HPDE6-E6E7 (cell line): ENCODE results near the gene SEPTIN2.
"Not testable (repeated sequence)": the region's sequence is repeated elsewhere in the genome, so short reads cannot be mapped to it uniquely, and the experiment has no call there.

Source experiments
- DNase-seq: peaks from one replicate; pipeline ENCODE4 v3.0.0; 2011; ENCODE audit warnings: missing footprints; ENCODE audit errors: extremely low spot score

SEPTIN2 gene

DNA sequence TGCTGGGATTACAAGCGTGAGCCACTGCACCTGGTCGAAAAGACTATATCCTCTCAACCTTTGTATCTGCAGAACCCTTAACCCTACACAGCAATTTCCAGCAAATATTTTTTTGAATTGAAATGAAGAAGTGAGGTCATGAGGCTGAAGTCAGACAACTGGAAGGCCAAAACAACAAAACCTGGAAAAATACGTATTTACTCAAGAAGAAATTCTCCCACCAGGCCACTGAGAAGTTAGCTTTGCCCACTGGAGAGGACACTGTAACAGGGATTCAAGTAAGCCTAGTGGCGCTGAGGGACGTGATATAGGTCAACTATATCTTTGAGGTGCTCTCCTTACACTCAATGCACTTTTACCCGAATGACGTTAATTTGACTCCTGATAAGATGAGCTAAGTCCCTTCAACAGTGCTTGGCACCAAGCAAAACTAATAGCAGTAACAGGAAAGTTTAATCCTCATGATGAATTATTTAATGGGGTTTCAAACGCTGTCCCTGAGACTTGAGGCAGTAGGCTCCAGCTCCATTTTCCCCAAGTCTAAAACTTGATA lies 2.1 kb upstream of the SEPTIN2 start:
- DNase-seq: no peak

DNA sequence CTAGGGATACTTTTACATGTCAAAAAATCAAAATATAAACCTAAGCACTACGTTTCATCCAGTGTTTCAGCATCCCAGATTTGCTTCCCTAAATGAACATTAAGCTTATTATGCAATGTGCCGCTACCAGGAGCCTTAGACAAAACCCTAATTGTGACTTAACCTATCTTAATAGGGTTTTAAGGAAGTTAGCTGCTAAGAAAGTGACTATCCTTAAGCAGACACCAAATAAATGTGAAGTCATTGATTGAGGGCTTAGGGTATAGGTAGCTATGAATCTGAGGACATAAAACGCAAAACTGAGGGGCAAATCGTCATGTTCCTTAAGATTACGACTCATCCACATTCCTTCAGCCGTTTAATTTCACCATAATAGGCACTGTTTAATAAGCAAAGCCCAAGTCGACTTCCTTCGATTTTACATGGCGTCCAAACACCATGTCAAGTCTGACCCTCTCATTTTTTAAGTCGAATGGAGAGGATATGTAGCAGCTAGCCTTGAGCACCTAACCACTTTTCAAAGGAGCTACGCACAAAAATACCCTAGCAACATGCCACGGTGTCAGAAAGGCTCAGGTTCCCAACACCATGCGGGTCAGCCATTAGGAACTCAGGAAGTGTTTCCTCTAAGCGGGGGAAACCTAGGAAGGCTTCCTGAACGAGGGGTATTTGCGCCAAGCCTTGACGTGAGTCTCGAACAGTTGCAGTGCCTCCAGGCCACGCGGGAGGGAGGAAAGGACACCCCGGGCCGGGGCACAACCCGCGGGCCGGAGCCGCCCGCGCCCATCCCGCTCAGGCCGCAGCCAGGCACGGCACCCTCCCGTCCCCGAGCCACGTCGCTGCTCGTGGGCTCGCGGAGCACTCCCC lies 1.3 kb upstream of the SEPTIN2 start:
- DNase-seq: no peak

DNA sequence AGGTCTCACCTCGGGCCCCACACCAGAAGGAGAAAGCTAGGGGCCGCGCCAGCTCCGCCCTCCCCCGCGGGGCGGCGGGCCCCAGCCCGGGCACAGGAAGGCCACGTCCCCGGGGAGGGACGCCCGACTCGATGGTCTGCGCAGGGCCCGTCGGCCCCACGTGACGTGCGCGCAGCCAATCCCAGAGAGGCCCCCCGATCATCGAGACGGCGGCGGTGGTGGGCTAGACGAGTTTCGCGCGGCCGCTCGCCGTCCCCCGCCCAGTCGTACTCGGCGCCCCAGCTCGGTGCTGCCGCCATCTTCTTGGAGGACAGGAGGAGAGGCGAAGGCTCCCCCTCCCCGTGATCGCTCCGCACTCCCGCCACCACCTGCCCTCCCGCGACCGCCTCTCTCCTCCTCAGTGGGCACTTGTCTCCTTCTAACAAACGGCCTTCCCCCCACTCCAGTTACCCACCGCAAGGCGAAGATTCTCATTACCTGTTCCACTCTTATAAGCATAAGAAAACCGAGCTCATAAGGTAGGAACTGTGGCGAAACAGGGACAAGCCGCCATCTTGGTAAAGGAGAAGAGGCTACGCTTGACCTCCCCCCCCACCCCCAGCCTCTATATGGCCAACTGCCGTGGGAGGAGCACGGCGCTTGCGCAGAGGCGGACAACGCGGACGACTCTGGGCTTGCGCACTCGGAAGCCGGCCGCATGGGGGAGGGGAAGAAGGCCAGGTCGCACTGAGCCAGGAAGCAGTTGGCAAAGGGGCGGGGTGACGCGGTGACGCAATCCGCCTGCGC lies 439 bp upstream of the SEPTIN2 start, which contains the start of gene HDLBP:
HDLBP (minus strand) TSS at position 580 of the 786 bp plus-strand sequence. CDS start 48,803 bp downstream, outside the sequence.
- peak; percentile 97 for DNase-seq

DNA sequence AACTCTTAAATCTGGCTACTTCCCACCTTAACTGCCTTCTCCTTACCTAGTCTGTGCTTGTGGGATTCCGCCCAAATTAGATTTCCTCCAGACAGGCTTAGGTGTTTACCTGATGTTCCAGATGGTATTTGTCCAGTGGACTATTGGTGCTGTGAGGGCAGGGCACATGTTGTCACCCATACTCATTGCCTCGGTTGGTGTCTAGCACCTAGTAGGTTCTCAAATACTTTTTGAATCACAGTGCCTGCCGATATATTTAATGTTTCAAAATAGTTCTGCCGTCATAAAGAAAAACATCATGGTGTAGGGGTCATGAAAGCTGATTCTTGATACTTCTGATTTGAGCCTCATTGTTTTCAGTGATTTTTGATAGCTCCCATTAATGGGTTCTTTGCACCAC lies 1.1 kb downstream of the SEPTIN2 start:
- DNase-seq: no peak

DNA sequence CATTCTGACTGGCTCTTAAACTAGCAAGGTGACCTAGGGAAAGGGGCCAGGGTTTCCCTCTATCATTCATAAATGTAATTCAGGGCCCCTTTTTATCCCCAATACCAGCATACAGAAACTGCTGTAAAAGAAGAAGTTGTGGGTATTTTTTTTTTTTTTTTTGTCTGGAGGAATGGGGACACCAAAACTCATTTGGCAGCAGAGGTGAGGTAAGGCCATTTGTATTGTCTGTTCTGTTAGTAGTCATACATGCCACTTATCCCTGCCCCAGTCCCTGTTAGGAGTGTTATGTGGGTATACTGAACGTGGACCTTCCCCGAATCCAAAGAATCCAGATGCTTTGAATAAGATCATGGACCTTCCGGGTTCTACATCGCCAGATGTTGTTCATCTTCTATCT lies 1.7 kb downstream of the SEPTIN2 start:
- no peak for DNase-seq

DNA sequence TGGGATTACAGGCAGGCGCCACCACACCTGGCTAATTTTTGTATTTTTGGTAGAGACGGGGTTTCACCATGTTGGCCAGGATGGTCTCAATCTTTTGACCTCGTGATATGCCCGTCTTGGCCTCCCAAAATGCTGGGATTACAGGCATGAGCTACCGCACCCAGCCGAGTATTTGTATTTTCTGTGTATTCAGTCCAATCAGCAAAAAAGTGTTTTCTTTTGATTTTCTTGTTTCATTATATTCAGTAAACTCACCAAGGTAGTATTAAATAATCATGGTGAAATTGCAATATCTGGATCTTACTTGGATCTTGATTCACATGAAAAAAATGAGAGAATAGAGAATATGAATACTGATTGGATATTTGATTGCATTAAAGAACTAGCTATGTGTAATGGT lies 3.1 kb downstream of the SEPTIN2 start:
- not testable (repeated sequence) for DNase-seq

DNA sequence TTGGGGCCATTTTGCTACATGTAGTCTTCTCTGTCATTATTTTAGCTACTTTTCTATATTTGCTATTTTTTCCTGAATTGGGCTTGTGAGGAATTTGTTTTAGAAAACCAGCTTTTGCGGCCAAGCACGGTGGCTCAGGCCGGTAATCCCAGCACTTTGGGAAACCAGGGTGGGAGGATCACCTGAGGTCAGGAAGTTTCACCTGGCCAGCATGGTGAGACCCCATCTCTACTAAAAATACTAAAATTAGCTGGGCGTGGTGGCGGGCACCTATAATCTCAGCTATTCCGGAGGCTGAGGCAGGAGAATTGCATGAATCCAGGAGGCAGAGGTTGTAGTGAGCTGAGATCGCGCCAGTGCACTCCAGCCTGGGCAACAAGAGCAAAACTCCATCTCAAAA lies 4.7 kb downstream of the SEPTIN2 start:
- DNase-seq: no peak

DNA sequence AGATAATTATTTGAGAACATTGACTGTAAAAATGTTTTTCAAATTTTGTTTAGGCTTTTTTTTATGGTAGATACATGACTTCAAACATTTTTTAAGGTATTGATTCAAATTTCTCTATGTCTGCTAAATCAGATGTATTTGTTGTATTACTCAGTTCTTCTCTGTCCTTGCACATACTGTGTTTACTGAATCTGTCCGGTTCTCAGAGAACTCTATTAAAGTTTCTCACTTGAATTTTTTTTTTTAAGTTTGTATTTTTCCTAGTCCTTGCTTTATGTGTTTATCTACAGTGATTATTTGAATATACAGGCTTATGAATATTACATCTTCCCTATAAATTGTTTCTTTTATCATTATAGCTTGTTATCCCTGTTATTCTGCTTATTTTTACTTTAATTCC lies 5.3 kb downstream of the SEPTIN2 start:
- DNase-seq: no peak

DNA sequence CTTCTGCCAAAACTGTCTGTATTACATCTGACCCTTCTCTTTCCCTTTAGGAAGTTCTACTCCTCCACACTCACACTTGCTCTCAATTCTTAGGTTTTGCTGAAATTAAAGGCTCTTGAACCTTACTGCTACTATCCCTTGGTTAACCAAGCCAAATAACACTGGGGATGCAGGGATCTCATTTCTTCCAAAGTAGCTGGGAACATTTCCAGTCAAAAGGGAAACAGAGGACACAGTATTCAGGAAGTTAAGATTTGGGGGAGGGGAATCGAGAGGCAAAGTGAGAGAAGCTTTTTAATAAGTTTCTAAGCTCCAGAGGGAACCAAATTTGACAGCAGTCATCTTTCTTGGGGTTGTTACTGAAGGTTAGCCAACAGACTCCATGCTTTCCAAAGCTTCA lies 6.2 kb downstream of the SEPTIN2 start:
- no peak for DNase-seq

DNA sequence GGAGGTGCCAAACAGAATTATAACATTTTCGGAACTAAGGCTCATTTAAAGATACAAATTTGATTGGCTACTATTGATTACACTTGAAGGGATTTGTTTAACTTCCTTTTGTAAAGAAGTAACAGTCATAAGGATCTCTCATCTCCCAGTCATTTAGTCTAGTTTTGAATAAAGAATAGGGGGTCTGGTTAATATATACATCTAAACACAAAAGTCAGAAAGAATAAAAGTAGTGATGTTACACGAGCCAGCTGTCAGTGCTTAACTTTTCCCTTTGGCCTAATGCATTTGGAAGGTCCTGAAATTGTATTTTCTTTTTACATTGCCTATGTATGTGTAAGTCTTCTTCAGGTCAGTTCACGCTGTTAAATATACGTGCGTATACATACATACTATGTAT lies 8.1 kb downstream of the SEPTIN2 start:
- no peak for DNase-seq

DNA sequence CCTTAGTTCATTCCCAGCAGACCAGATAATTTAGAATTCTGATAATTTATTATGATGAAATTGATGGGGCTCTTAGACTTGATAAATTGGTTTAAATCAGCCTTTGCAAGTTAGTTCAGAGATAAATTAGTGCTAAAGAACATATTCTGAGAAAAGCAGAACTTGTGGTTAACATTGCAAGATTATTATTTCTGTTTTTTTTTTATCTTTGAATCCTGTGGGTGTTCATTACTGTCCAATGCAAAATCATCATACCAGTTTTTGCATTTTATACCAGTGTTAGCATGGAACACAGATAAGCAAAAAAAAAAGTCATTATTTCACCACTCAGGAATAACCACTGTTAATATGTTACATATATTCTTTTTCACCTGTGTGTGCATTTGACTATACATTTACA lies 9.1 kb downstream of the SEPTIN2 start:
- DNase-seq: no peak

DNA sequence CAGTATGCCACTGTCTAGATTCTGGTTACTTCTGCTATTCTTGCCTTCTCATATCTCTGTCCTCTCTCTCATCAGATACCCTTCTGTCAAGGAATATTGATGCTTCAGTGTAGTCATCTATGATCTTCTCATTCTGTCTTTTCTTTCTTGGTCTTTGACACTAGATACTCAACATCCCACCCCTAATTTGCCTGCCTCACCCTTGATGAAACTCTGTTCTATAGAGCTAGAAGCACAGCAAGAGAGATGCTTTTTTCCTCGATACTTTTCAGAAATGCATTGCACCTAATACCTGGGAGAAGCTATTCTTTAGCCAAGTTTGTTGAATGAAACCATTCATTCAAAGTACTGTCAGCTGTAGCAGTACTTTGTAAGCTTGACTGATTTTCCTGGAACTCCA lies 9.5 kb downstream of the SEPTIN2 start:
- DNase-seq: no peak

DNA sequence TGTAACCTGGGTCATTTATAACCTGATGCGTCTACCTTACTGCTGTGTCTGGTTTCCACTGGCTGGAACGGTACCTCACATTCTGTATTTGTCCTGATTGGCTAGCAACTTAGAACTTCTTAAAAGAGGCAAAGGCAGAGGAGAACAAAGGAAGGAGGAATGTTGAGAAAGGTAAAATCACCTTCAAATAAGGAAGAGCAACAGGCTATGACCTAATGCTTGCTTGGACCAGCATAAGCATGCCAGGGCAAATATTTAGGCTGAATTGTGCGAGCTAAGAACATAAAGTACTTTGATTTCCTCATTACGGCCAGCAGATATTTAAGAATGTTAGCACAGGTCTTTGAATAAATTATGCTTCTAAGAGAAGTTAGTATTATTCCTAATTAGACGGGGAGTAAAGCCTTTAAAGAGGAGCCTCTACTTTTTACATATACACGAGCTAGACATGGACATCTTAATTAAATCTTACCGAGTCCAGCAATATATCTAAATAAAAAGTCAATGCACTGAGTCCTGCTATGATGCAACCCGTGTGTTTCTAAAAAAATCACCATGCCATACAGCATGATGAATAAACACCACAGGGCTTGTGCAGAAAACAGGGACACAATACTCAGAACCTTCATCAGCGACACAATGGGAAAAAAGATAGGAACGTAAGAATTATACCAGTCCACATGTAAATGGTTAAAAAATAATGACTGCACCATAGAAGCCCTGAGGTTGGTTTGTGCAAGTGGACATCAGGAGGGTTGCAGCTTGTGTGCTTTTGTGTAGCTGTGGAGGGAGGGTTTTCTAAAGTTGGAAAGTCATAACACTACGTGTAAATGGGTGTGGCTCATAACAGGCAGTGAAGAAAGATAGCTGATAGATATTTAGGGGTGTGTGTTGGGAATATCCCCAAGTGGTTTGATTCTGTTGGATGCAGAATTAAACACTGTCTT lies 14.2 kb downstream of the SEPTIN2 start:
- no peak for DNase-seq

DNA sequence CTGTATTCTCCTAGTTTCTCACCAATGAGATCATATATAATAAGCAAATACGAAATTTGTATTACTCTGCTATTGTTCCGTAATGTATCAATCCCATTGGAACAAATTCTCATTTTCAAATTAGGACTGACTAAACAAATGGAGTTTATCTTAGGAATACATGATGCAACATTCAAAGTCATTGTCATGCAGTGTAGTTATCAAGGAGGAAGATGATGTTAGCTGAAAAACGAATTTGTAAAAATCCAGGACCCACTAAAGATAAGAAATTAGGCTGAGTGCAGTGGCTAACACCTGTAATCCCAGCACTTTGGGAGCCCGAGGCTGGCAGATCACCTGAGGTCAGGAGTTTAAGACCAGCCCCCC lies 14.9 kb downstream of the SEPTIN2 start:
- DNase-seq: no peak

DNA sequence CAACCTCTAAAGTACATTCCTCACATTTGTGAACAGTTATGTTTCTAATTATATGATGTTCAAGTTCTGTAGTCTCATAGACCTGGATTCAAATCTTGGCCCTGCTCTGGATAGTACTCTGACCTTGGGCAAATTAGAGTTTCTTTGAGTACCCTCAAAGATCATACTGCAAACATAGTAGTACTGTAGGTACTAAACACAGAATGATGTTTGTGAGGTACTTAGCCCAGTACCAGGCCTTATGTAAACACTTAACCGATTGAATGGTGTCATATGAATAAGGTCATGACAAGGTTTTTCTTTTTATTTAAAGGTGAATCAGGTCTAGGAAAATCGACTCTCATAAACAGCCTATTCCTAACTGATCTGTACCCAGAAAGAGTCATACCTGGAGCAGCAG lies 19.1 kb downstream of the SEPTIN2 start:
- DNase-seq: no peak

DNA sequence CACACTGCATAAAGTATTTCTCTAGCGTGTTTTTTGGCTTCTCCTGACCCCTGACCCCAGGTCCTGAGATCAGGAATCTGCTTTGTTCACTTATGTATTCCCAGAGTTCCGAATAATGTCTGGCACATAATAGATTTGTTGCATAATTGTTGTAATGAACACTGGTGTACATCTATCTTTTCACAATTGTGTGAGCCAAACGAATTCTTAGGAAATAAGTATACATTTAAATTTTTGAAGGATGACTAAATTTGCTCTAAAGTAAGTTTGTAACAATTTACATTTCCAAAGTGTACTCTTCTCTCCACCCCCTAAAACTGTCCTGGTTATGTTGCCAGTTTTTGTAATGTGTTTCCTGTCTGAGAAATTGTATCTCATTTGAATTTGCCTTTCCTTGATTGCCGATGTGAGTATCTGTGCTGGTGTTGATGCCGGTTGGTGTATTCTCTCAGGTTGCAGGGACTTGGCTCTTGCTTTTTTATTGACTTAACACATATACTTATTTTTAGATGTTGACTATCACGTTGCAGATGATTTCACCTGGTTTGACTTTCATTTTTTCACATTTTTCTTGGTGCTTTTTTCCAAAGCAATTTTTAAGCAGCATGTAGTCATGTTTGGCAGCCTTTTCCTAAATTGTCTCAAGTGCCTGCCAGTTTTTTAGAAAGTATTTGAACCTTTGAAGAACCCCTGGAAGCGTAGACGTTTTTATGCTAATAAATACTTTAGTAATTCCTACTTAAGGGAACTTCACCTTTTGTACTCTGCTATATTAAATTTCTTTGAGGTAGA lies 24.3 kb downstream of the SEPTIN2 start:
- no peak for DNase-seq

DNA sequence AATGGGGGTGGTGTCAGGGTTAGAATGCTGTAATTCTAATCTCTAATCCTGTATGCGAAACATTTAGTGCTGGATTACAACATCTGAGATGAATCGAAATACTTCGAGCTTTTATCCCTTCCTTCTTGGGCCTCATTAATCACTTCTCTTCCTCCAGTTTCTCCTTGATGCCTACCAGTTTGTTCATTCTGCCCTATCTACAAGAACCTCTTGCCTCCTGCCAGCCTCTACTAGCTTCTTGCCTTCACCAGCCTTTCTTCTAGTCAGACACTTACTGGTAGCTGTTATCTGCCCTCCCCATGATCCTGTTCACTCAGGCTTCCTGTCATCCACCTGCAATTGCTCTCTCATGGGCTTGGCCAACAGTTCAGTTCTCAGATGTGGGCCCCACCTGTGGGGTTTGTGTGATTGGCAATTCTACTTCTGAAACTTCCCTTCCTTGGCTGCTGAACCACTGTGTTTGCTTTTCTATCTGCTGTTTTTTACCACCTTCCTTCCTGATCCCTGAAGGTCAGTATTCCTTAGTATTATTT lies 25.0 kb downstream of the SEPTIN2 start:
- DNase-seq: no peak

DNA sequence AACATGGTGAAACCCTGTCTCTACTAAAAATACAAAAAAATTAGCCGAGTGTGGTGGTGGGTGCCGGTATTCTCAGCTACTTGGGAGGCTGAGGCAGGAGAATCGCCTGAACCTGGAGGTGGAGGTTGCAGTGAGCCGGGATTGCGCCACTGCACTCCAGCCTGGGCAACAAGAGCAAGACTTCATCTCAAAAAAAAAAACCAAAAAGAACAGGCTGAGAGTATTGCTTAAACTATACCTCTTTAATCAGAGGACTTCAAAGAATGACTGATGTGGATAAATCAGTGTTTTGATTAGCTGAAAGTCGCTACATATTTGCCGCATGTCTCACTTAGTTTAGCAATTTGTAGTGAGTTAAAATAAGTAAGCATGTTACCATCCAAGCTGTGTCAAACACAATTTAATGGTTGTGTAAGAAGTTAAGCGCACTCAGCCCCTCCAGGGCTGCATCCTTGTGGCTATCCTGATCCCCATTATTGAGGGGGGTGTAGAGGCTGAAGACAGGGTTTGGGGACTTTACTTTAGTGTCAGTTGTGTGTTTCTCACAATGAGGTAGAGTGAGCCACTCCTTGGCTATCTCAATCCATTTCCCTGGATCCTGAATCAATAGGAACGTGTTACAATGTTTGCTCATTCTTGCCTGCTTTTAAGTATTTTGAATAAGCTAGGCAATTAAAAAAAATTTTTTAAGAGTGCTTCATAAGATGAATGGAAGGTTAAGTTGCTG lies 29.4 kb downstream of the SEPTIN2 start:
- no peak for DNase-seq

DNA sequence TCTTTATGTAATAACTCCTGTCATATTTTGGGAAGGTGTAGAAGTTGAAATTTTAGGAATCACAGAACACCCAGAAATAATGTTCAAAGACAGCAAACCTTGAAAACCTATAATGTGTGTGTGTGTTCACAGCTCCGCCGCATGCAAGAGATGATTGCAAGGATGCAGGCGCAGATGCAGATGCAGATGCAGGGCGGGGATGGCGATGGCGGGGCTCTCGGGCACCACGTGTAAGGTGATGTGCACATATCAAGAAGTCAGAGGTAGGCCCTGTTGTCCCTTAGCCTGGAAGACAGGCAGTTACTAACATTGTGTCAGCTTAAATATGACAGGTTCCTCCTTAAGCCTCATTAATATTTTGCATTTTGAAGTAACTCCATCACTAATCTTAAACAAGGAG lies 34.2 kb downstream of the SEPTIN2 start:
- no peak for DNase-seq

DNA sequence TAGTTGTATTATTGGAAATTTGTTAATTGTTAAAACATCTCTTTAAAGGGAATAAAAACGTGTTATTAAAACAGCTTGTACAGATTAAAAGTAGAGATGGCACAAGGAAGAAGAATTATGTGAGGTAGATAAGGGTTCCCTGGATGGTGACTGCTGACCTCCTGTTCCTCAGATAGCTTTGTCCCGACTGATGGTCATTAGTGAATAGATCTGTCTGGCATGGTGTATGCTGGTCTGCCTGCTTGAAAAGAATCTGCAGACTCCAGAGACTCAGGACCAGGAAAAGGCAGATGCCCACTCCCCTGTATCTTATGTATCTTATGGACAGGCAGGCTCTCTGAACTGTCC lies 34.8 kb downstream of the SEPTIN2 start:
- DNase-seq: no peak
